PC-3 (cell line): ENCODE results near the gene MAG. TPM values are rescaled to one million over a fixed set of nuclear protein-coding genes. Genes with fewer than 3 reads are reported as not detected.

ENCODE experiments used
- ATAC-seq: fragments of 200-7000 bp; cut with Tn5 transposase; 2 replicates; pipeline ENCODE4 v1.9.1; 2020; ENCODE audit warnings: mild to moderate bottlenecking, moderate library complexity
- BruUV-seq: library from RNA; stranded (reverse); fragments of 400-500 nt; replicated peaks from 2 replicates; lab custom pipeline; 2021; lab: Mats Ljungman, UMichigan
- CTCF ChIA-PET: fragments of 300-600 bp; sonication (Branson Sonifier 250); formaldehyde crosslinking; loops from one replicate; lab custom pipeline; 2022; ENCODE audit warnings: antibody characterized with exemption; lab: Charles Lee
- POLR2A ChIA-PET: fragments of 300-600 bp; sonication (Branson Sonifier 250); formaldehyde crosslinking; loops from one replicate; lab custom pipeline; 2022; ENCODE audit warnings: antibody characterized with exemption; ENCODE audit not compliant: unreplicated experiment; lab: Charles Lee
- DNase-seq: peaks from one replicate; pipeline ENCODE4 v3.0.0-alpha.2; 2015
- H2AFZ ChIP-seq: fragments of 300-600 bp; sonication (generic); 2 replicates; pipeline ENCODE4 v1.6.0; 2016; ENCODE audit warnings: antibody characterized with exemption, low read length
- H3F3A ChIP-seq: fragments of 300-600 bp; sonication (generic); one replicate; pipeline ENCODE4 v1.6.0; 2017; ENCODE audit warnings: antibody characterized with exemption, low read length, control low read depth, mild to moderate bottlenecking; ENCODE audit not compliant: unreplicated experiment
- H3K27ac ChIP-seq: fragments of 300-600 bp; sonication (generic); 2 replicates; pipeline ENCODE4 v1.5.1; 2016; ENCODE audit warnings: mild to moderate bottlenecking, low read length
- H3K27me3 ChIP-seq: fragments of 300-600 bp; sonication (generic); 2 replicates; pipeline ENCODE4 v1.6.1; 2016; ENCODE audit warnings: low read length, mixed read lengths
- H3K36me3 ChIP-seq: fragments of 300-600 bp; sonication (generic); 2 replicates; pipeline ENCODE4 v1.6.1; 2016; ENCODE audit warnings: low read depth, mixed run types, low read length, mixed read lengths
- H3K4me1 ChIP-seq: fragments of 300-600 bp; sonication (generic); 2 replicates; pipeline ENCODE4 v1.5.1; 2016; ENCODE audit warnings: low read length; ENCODE audit not compliant: insufficient read depth
- H3K4me2 ChIP-seq: fragments of 300-600 bp; sonication (generic); 2 replicates; pipeline ENCODE4 v1.6.0; 2016; ENCODE audit warnings: low read length
- H3K4me3 ChIP-seq: fragments of 300-600 bp; sonication (generic); 2 replicates; pipeline ENCODE4 v1.5.1; 2016; ENCODE audit warnings: mild to moderate bottlenecking, low read length, mixed read lengths
- H3K79me2 ChIP-seq: fragments of 300-600 bp; sonication (generic); 2 replicates; pipeline ENCODE4 v1.6.1; 2017; ENCODE audit warnings: low read length, mixed read lengths
- H3K9ac ChIP-seq: fragments of 300-600 bp; sonication (generic); 2 replicates; pipeline ENCODE4 v1.6.0; 2016; ENCODE audit warnings: mild to moderate bottlenecking, low read length
- H3K9me2 ChIP-seq: fragments of 300-600 bp; sonication (generic); replicated peaks from 2 replicates; pipeline ENCODE4 v1.6.1; 2016; ENCODE audit warnings: mixed run types, low read length, mixed read lengths
- H3K9me3 ChIP-seq: fragments of 300-600 bp; sonication (generic); 2 replicates; pipeline ENCODE4 v1.6.1; 2016; ENCODE audit warnings: low read length, mixed read lengths
- H4K20me1 ChIP-seq: fragments of 300-600 bp; sonication (generic); 2 replicates; pipeline ENCODE4 v1.6.1; 2016; ENCODE audit warnings: low read length, mixed read lengths
- EZH2 ChIP-seq: fragments of 300-600 bp; sonication (generic); IDR thresholded peaks from one replicate; pipeline ENCODE4 v1.6.1; 2017; ENCODE audit warnings: antibody characterized with exemption, mild to moderate bottlenecking, low read length; ENCODE audit not compliant: unreplicated experiment
- EZH2phosphoT487 ChIP-seq: fragments of 300-600 bp; sonication (generic); IDR thresholded peaks from 2 replicates; pipeline ENCODE4 v1.6.1; 2018; ENCODE audit warnings: mild to moderate bottlenecking, antibody characterized with exemption, low read length, borderline replicate concordance
- intact Hi-C: fragments of 100-400 bp; cut with micrococcal nuclease; formaldehyde crosslinking; loops from 2 replicates; pipeline ENCODE4 v1.9.0; 2023
- total RNA-seq: library from RNA; depleted of rRNA; stranded (reverse); fragments of >200 nt; gene quantifications from 2 replicates; pipeline ENCODE4 v1.2.3, GENCODE V29; 2014
- TF ChIP-seq, protein P1 (sequence below): fragments of 300-600 bp; sonication (generic); conservative IDR thresholded peaks from 2 replicates; pipeline ENCODE4 v1.5.1; 2017; ENCODE audit warnings: antibody characterized with exemption, low read depth, mild to moderate bottlenecking, low read length

Gene MAG
- total RNA-seq, 1 experiment from 2014 or later: not detected

DNA sequence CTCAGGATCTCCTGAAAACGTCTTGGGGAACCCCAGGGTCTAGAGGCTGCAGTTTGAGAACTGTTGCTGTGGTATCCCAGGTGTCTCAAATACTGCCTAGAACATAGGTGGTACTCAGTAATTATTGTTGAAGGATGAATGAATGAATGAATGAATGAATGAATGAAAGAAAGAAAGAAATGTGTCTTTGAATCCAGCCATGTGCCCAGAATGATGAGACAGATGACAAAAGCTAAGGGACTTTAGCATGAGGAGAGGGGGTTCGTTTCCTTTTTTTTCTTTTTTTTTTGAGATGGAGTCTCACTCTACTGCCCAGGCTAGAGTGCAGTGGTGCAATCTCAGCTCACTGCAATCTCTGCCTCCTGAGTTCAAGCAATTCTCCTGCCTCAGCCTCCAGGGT is 35.4 kb upstream of the MAG start:
- Histone ChIP-seq H3K4me3 (no peak overlapping the region), H3K36me3 (peaks cover 10% of the 10 kb centered on the region; the same call in 1 of the 2 replicates), H3K4me1 (no peaks in the 10 kb centered on the region), H3K9me2 (no peaks in the 10 kb centered on the region), H3K9me3 (no peaks in the 10 kb centered on the region), H3K9ac (no peak overlapping the region), H2AFZ (no peak overlapping the region), H3K27ac (no peak overlapping the region), H3K79me2 (peaks cover 2% of the 10 kb centered on the region), H3K4me2 (no peak overlapping the region), H4K20me1 (no peaks in the 10 kb centered on the region), H3K27me3 (no peaks in the 10 kb centered on the region), H3F3A (no peaks in the 10 kb centered on the region)
- no TSS peak for BruUV-seq
- POLR2A ChIA-PET: no interaction called here
- CTCF ChIA-PET: no interaction called here
- TF ChIP-seq EZH2phosphoT487 (no peak), EZH2 (no peak)
- TF ChIP-seq, protein P1, sequence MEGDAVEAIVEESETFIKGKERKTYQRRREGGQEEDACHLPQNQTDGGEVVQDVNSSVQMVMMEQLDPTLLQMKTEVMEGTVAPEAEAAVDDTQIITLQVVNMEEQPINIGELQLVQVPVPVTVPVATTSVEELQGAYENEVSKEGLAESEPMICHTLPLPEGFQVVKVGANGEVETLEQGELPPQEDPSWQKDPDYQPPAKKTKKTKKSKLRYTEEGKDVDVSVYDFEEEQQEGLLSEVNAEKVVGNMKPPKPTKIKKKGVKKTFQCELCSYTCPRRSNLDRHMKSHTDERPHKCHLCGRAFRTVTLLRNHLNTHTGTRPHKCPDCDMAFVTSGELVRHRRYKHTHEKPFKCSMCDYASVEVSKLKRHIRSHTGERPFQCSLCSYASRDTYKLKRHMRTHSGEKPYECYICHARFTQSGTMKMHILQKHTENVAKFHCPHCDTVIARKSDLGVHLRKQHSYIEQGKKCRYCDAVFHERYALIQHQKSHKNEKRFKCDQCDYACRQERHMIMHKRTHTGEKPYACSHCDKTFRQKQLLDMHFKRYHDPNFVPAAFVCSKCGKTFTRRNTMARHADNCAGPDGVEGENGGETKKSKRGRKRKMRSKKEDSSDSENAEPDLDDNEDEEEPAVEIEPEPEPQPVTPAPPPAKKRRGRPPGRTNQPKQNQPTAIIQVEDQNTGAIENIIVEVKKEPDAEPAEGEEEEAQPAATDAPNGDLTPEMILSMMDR: no peak
- no peak for DNase-seq
- no peak for ATAC-seq
- intact Hi-C loops: no loop called here

DNA sequence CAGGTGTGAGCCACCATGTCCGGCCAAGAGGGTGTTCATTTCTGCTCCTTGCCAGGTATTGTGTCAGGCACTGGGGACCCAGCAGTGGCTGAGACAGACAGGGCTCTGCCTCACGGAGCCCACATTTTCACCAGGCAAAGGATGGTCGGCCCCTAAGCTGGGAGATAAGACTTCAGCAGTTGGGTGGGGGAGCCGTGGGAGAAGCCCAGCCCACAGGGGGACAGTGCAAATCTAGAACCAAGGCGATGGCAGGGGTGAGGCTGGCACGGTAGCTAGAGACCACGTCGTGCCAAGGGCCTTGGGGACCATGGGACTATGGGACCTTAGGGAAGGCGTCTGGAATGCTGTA is 34.9 kb upstream of the MAG start:
- intact Hi-C loops: no loop called here
- TF ChIP-seq EZH2phosphoT487 (no peak), EZH2 (no peak)
- TF ChIP-seq, protein P1: no peak
- ChIA-PET POLR2A (no interaction called here), CTCF (no interaction called here)
- peaks cover 10% of the 10 kb centered on the region; the same call in 1 of the 2 replicates for H3K36me3 ChIP-seq
- H3K4me2 ChIP-seq: no peak overlapping the region
- no peaks in the 10 kb centered on the region for H4K20me1 ChIP-seq
- H3K9me3 ChIP-seq: no peaks in the 10 kb centered on the region
- H3F3A ChIP-seq: no peaks in the 10 kb centered on the region
- H2AFZ ChIP-seq: no peak overlapping the region
- H3K27me3 ChIP-seq: no peaks in the 10 kb centered on the region
- no peaks in the 10 kb centered on the region for H3K79me2 ChIP-seq
- H3K9me2 ChIP-seq: no peaks in the 10 kb centered on the region
- ATAC-seq: no peak
- no peak overlapping the region for H3K27ac ChIP-seq
- H3K4me1 ChIP-seq: no peaks in the 10 kb centered on the region
- no peak overlapping the region for H3K4me3 ChIP-seq
- DNase-seq: no peak
- no peak overlapping the region for H3K9ac ChIP-seq
- BruUV-seq: no TSS peak

DNA sequence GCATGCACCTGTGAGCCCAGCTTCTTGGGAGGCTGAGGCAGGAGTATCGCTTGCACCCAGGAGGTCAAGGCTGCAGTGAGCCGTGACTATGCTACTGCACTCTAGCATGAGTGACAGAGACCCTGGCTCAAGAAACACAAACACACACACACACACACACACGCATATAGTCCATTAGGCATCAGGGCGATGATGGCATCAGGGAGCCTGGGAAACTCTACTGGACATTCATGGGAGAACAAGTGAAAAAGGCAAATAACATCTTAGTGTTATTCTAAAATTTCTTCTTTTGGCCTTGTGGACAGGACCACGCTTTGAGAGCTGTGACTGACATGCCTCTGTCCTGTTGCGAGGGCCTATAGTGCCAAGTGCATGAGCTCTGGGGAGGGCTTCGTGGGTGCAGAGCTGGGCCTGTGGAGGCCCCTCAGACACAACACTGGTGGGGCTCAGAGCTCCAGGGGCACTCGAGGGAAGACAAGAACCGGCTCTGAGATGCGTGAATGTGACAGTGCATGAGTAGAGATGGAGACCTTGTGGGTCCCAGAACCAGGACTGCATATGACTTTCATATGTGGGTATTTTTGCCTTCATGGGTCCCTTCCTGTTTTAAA is 31.2 kb upstream of the MAG start:
- Histone ChIP-seq H3K27me3 (no peaks in the 10 kb centered on the region), H3K9me2 (no peaks in the 10 kb centered on the region), H3K9me3 (no peaks in the 10 kb centered on the region), H3K79me2 (no peaks in the 10 kb centered on the region), H3K9ac (no peak overlapping the region), H3K4me1 (peaks cover 4% of the 10 kb centered on the region; the same call in 1 of the 2 replicates), H3K36me3 (no peaks in the 10 kb centered on the region; the same call in 1 of the 2 replicates), H4K20me1 (no peaks in the 10 kb centered on the region), H3K27ac (no peak overlapping the region), H3K4me2 (no peak overlapping the region), H2AFZ (no peak overlapping the region), H3F3A (no peaks in the 10 kb centered on the region), H3K4me3 (no peak overlapping the region)
- intact Hi-C loops: no loop called here
- no peak for DNase-seq
- ChIA-PET POLR2A (no interaction called here), CTCF (no interaction called here)
- TF ChIP-seq EZH2phosphoT487 (no peak), EZH2 (no peak)
- TF ChIP-seq, protein P1: no peak
- no TSS peak for BruUV-seq
- ATAC-seq: no peak
